NCI-H2107 treated with DMSO at 0.1 percent for 48 hours (cell line): Measurements from ENCODE around the gene GABRD.

Experiments used
- DNase-seq: peaks from one replicate; lab custom pipeline; 2025; ENCODE audit not compliant: unreplicated experiment; lab: John Stamatoyannopoulos, UW

GABRD gene

GRCh38 chr1:2018217-2019171 is 651 bp upstream of the GABRD start:
- no peak for DNase-seq

DNA sequence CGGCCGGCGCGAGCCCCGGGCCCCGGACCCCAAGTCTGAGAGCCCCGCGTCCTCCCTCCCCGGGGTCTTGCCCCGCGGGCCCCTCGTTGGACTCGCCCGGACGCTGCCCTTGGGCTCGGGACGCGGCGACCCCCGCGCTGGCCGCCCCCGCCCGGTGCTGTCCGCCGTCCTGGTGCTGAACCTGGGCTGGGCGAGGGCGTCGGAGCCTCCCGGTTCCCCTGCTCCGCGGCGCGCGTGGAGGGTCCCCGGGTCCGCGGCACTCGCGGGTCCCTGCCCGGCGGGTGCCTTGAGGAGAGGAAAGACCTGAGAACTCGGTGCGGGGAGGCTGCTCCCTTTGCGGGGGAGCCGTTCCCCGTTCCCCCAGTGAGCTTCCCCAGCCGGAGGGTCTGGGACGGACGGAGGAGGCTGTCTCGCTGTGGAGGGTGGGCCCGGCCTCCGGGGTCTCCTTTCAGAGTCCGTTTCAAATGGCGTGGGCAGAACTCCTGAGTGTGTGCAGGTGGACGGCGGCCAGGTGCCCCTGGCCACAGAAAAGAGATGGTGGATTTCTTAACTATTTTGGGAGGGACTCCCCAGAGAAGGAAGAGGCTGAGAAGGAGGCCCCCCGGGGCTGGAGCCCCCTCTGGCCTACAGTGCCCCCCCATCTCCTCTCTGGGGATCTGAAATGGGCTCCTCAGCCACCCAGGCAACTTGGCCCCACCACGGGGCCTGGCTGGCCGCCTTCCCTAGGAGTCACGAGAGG is 595 bp downstream of the GABRD start:
- DNase-seq, result no peak

DNA sequence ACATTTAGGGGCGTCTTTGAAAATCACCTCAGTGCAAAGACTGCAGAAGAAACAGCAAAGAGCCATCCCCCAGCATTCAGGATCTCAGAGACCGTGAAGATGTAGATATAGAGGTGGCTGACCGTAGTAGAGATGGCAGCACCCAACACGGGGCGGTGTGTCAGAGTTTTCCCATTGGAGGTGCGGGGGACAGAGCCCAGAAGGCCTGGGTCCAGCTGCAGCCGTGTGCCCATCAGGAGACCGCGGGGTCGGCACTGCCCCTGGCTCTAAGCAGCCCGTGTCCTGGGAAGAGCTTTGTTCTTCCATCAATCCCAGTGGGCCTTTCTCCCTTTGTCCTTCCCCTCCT is 1.1 kb downstream of the GABRD start:
- no peak for DNase-seq

DNA sequence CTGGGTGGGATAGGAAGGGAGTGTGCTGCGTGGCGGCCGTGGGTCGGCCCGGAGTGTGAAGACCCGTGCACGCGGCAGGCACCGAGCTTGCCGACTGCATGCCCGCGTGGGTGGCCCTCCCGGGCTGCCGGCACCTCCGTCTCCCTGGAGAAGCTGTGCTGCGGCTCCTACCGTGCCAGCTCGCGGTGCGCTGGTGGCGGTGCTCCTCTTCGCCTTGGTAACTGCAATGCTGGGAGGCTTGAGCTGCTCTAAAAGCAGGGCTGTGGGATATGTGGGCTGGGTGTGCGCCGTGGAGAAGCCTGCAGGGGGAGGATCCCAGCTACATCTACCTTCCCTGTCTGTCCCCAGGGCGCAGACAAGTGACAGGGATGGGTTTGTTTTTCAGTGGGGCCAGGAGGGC is 2.4 kb downstream of the GABRD start:
- no peak for DNase-seq

DNA sequence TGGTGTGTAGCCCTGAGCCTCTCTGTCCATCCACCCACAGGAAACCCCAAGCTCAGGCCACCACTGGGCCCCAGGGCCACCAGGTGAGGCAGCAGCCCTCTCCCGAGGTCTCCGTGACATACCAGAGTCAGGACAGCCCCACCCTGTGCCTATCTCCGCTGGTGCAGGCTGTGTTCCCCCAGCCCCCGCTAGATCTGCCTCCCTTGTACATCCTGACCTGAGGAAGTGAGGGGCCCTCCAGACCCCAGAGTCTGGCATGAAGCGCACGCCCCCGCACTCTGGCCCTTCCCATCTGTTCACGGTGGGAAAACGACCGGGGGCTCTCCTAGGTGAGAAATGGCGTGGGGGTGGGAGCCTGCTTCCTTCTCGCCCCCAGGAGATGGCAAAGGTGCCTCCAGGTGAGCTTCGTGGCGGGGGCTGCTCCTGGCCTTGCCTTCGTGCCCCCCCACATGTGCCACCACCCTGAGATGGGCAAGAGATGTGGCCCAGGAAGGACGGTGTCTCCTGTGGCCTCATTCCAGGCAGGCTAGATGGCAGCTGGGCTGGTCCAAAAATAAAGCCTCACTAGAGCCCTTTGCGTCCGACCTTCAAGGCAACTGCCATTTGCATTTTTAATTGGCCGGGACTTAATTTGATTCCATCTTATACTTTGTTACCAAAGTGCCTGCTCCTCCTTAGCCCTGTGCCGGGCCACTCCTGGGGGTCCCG is 3.1 kb downstream of the GABRD start:
- no peak for DNase-seq

- DNase-seq, result no peak
Measured at GRCh38 chr1:2023187-2023586, 4.0 kb downstream of the GABRD start.

DNA sequence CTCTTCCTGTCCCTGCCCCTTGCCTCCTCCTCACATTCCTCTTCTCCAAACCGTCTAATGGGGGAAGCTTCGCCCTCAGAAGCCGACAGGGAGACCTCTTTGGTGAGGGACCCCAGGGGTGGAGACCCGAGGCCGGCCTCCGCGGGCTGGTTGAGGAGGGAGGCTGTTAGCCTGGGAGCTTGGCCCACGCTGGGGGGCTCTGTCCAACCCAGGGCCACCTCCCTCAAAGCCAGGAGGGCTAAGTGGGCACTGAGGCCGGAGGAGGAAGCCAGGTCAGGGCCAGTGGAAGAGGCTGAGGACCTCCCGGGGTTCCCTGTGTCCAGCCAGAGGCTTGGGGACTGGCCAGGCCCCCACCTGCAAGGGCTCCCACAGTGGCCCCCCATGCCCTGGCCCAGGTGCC is 5.3 kb downstream of the GABRD start:
- DNase-seq, result no peak

DNA sequence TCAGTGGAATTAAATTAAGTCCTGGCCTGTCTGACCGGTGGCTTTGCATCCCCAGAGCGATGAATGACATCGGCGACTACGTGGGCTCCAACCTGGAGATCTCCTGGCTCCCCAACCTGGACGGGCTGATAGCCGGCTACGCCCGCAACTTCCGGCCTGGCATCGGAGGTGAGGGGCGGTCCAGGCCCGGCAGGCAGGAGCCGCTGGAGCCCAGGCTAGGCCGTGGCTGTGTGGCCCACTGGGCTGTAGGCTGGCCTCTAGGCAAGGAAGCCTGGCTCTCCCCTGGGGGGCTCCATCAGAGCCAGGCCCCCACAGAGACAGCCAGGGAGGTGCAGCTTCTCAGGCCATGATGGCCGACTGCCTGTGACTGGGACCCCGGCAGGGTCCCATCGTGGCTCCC is 5.7 kb downstream of the GABRD start:
- no peak for DNase-seq

- DNase-seq, result no peak
Measured at GRCh38 chr1:2025491-2025981, 6.4 kb downstream of the GABRD start.

- no peak for DNase-seq
Measured at GRCh38 chr1:2027961-2028583, 8.9 kb downstream of the GABRD start.

DNA sequence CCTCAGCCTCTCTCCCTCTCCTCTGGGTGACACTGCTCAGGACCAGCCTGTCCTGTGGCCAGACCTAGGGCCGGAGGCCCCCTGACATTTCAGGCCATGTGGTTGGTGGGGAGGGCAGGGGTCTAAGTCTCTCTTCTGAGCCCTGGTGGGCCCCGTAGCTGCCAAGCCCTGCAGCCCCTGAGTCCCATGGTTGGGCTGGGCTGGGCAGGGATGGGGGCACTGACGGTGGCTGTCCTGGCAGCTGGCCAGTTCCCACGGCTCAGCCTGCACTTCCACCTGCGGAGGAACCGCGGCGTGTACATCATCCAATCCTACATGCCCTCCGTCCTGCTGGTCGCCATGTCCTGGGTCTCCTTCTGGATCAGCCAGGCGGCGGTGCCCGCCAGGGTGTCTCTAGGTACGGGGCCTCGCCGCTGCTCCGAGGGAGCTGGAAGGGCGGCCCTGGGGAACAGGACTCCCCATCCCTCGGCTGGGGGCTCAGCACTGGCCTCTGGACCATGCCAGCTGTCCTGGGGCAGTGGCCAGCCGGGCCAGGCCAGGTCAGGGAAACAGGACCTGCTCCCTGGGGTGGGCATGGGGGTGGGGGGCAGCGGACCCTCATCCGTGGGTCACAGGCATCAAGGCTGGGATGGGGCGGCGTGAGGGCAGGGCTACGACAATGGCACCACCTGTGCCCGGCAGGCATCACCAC is 9.9 kb downstream of the GABRD start:
- no peak for DNase-seq

DNA sequence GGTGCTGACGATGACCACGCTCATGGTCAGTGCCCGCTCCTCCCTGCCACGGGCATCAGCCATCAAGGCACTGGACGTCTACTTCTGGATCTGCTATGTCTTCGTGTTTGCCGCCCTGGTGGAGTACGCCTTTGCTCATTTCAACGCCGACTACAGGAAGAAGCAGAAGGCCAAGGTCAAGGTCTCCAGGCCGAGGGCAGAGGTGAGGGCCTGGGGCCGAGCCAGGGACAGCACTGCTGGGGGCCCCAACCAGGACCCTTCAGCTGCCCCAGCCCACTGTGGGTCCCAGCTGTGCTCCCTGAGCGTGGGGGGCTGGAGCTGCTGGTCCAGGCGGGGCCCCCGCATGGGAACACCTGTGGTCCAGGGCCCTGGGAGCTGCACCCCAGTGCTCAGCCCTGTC is 10.4 kb downstream of the GABRD start:
- no peak for DNase-seq

DNA sequence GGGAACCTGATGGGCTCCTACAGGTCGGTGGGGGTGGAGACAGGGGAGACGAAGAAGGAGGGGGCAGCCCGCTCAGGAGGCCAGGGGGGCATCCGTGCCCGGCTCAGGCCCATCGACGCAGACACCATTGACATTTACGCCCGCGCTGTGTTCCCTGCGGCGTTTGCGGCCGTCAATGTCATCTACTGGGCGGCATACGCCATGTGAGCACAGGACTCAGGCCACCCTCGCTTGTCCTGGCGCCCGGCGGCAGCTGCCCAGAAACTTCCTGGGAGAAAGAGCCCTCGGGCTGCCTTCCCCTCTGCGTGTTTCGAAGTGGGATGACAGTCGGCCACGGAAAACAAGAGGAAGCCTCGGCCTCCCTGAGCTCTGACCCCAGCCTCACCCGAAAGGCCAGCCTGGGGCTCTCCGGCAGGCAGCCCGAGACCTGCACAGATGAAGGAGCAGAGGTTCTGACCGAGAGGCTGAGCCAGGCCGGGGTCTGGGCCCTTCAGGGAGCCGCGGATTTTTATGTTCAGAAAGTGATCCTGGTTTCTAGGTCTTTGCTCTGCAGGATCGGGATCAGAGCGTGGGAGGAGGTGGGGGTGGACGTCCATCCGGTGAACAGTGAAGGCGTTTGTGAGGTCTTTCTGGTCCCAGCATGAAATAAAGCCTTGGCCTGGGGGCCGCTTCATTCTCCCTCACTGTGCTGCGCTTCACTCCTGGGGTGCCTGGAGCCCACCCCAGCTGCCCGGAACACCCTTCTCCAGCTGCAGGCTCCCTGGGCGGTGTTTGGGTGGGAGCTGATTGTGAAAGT is 11.1 kb downstream of the GABRD start:
- DNase-seq, result no peak

GRCh38 chr1:2031546-2032540 is 12.7 kb downstream of the GABRD start:
- no peak for DNase-seq

GRCh38 chr1:2032737-2033136 is 13.6 kb downstream of the GABRD start:
- no peak for DNase-seq

DNA sequence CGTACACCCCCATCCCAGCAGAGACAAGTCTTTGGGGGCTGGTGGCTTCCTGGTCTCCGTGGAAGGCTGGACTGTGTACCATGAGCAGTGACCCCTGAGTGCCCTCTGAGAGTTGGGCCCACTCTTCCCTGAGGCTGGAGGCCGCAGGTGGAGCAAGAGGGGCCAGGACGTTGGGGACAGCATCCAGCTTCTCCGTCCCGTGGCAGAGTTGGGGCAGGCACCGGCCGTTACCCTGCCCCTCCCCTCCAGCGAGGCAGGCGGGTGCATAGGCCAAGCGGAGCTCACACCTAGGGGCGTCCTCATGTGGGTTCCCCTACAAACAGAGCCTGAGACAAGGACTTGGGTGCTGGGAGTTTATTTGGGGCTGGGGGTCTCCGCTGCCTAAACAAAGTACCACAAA is 14.0 kb downstream of the GABRD start:
- DNase-seq, result no peak

- DNase-seq, result no peak
Measured at GRCh38 chr1:2036287-2036686, 17.1 kb downstream of the GABRD start.

DNA sequence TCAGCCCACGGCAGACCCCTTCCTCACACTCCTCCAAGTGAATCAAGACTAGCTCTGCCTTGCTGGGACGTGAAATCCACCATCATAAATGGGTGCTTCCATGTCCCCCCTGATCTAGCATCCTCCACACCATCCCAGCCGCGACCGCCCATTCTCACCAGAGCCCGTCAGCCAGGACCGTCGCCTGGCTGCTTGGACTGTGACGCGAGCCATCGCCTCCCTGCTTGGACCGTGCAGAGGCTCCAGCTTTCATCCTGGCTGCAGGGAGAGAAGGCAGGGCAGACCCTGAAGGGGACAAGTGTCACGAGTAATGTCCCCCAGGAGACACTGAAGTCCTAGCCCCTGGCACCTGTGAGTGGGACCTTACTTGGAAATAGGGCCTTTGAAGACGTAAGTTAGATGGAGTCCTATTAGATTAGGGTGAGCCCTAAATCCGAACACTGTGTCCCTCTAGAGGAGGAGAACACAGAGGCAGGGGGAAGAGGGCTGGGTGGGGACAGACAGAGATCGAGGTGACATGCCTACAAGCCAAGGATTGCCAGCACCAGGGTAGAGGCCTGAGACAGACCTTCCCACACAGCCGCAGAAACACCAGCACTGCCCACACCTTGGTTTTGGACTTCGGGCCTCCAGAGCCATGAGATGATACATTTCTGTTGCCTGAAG is 18.3 kb downstream of the GABRD start:
- DNase-seq, result no peak
